Measurements from ENCODE around the gene LRRN3.
A peak's percentile ranks its signal among the peaks of the same experiment; 100 is the strongest.

The LRRN3 gene

GRCh38 chr7:111080495-111081105, 10.3 kb upstream of the LRRN3 start:
- no peak for DNase-seq (ENCODE audit: low spot score)

- DNase-seq (ENCODE audit: low spot score) = no peak
These were observed 9.2 kb upstream of the LRRN3 start for GRCh38 chr7:111081546-111082267.

GRCh38 chr7:111082351-111082750, 8.6 kb upstream of the LRRN3 start:
- no peak for DNase-seq (ENCODE audit: low spot score)

- no peak for DNase-seq (ENCODE audit: low spot score)
These were observed 7.5 kb upstream of the LRRN3 start for GRCh38 chr7:111083413-111083812.

GRCh38 chr7:111085356-111085755, 5.6 kb upstream of the LRRN3 start:
- no peak for DNase-seq (ENCODE audit: low spot score)

GRCh38 chr7:111086532-111086931, 4.4 kb upstream of the LRRN3 start:
- peak; percentile 38 for DNase-seq (ENCODE audit: low spot score)

- no peak for DNase-seq (ENCODE audit: low spot score)
These were observed 2.6 kb upstream of the LRRN3 start for GRCh38 chr7:111088328-111088727.

- peak; percentile 80 for DNase-seq (ENCODE audit: low spot score)
These were observed 1.0 kb upstream of the LRRN3 start for GRCh38 chr7:111089822-111090426.

- no peak for DNase-seq (ENCODE audit: low spot score)
These were observed 849 bp downstream of the LRRN3 start for GRCh38 chr7:111091593-111092358.

- no peak for DNase-seq (ENCODE audit: low spot score)
These were observed 1.7 kb downstream of the LRRN3 start for GRCh38 chr7:111092406-111093236.

GRCh38 chr7:111093496-111093895, 2.6 kb downstream of the LRRN3 start:
- no peak for DNase-seq (ENCODE audit: low spot score)

- DNase-seq (ENCODE audit: low spot score) = no peak
These were observed 3.5 kb downstream of the LRRN3 start for GRCh38 chr7:111094419-111094818.

GRCh38 chr7:111096997-111097396, 6.1 kb downstream of the LRRN3 start:
- DNase-seq (ENCODE audit: low spot score) = no peak

- DNase-seq (ENCODE audit: low spot score) = peak; percentile 44
These were observed 7.3 kb downstream of the LRRN3 start for GRCh38 chr7:111098011-111098925.

- DNase-seq (ENCODE audit: low spot score) = no peak
These were observed 8.0 kb downstream of the LRRN3 start for GRCh38 chr7:111098926-111099250.

GRCh38 chr7:111101856-111102646, 11.1 kb downstream of the LRRN3 start:
- no peak for DNase-seq (ENCODE audit: low spot score)

GRCh38 chr7:111103136-111103535, 12.2 kb downstream of the LRRN3 start:
- DNase-seq (ENCODE audit: low spot score) = no peak

- DNase-seq (ENCODE audit: low spot score) = no peak
These were observed 12.8 kb downstream of the LRRN3 start for GRCh38 chr7:111103678-111104274.

GRCh38 chr7:111104710-111105109, 13.8 kb downstream of the LRRN3 start:
- no peak for DNase-seq (ENCODE audit: low spot score)

- no peak for DNase-seq (ENCODE audit: low spot score)
These were observed 14.3 kb downstream of the LRRN3 start for GRCh38 chr7:111105269-111105668.
